Fibroblast of skin of back (primary cell): ENCODE results near the gene SEC23A. TPM values are rescaled to one million over a fixed set of nuclear protein-coding genes. Genes with fewer than 3 reads are reported as not detected.
A peak's percentile ranks its signal among the peaks of the same experiment; 100 is the strongest.
"Not testable (repeated sequence)": the region's sequence is repeated elsewhere in the genome, so short reads cannot be mapped to it uniquely, and the experiment has no call there.

Experiments
- DNase-seq: peaks from one replicate; pipeline ENCODE4 v3.0.0-alpha.2; 2013
- polyA plus RNA-seq, 2 experiments: library from polyadenylated mRNA; unstranded; fragments of 120-200 nt; gene quantifications; one replicate each; pipeline ENCODE4 v1.2.1, GENCODE V29; 2013; ENCODE audit not compliant: insufficient read length in 2 of 2

Gene SEC23A
- polyA plus RNA-seq (2013, experiment 1 of 2; ENCODE audit: insufficient read length), result 160 TPM
- 219 TPM for polyA plus RNA-seq (2013, experiment 2 of 2; ENCODE audit: insufficient read length)

GRCh38 chr14:39102969-39103957 lies at the start of gene SEC23A:
Gene SEC23A, minus strand, starts transcription at chr14:39103235. Its CDS starts 7,117 bp downstream, at chr14:39096118.
- peak; percentile 90 for DNase-seq

GRCh38 chr14:39145266-39145966 lies 42.4 kb upstream of the SEC23A start:
- DNase-seq, result no peak

- not testable (repeated sequence) for DNase-seq
These were observed 40.2 kb upstream of the SEC23A start for GRCh38 chr14:39143226-39143625.

- not testable (repeated sequence) for DNase-seq
These were observed 38.6 kb upstream of the SEC23A start for GRCh38 chr14:39141623-39142022.

- no peak for DNase-seq
These were observed 37.1 kb upstream of the SEC23A start for GRCh38 chr14:39140170-39140569.

DNA sequence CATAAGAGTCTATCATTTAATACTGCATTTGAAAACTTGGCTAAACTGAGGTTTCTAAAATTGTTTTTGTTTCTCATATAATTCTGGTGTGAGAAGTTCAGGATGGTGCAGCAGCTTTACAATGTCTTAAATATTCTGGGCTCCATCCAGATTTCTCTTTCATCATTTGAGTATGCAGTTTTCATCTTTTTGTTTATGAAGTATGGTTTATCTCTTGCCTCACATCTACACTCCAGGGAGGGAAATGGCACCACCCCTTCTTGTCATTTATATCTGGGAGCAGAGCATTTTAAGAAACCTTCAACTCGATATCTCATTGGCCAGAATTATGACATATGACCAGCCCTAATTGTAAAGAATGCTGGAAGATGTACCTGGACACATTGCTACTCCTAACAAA lies 35.4 kb upstream of the SEC23A start:
- DNase-seq, result no peak

GRCh38 chr14:39137835-39138234 lies 34.8 kb upstream of the SEC23A start:
- DNase-seq, result not testable (repeated sequence)

DNA sequence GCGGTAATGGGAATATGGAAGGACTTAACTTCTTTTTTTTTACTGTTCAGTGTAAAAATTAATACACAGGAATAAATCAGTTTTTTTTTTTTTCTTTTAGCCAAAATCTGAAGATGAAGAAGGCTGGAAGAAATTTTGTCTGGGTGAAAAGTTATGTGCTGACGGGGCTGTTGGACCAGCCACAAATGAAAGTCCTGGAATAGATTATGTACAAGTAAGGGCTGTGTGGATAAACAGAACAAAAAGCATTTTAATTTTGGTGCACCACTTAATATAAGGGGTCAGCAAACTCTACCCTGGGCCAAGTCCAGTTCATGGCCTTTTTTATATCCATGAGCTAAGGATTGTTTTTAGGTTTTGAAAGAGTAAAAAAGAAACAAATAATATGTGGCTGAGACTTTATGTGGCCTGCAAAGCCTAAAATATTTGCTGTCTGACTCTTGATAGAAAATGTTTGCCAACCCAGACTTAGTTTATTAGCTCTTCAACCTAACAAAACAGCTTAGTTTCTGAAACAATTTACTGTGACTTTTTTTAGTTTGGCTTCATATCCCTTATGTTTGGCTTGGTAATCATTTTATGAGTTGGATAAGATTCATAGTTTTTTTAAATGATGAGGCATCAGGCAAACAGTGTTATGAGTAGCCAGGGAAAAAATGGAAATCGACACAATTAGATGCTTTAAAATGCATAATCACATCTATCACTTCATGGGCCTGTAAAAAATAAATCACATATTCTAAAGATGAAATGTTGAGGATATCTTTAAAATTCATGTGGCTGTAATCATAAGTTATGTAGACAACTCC lies 19.5 kb upstream of the SEC23A start:
- no peak for DNase-seq

DNA sequence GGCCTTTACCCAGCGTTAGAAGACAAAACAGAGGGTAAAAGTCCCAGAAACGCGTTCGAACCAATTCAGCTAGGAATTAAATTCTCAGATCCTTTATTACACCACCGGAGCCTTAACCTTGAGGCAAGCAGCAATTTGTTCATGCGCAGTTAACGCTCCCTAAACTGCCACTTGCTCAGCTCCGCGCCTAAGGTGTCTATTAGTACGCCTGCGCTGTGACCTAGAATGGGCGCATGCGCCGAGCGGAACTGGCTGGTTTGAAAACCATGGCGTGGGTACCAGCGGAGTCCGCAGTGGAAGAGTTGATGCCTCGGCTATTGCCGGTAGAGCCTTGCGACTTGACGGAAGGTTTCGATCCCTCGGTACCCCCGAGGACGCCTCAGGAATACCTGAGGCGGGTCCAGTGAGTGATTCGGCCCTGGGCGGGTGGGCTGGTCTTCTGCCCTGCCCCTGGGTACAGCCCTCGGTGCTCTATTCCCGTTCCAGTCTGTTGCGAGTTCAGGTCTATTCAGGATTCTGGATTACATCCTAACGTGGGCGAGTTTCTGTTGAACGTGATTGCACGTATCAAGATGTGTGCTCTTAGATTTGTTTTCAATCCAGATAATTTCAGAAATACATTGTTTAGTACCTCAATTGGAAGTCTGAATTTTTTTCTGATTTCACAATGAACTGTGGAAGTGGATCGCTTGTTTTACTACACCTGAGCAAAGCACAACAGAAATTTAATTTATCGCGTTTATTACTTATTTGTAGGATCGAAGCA lies 11.2 kb upstream of the SEC23A start, which contains the start of gene GEMIN2:
TSS of gene GEMIN2 (plus strand) at position 251 of the 766 bp plus-strand sequence. CDS start at position 267, 16 bp downstream.
- peak; percentile 93 for DNase-seq

DNA sequence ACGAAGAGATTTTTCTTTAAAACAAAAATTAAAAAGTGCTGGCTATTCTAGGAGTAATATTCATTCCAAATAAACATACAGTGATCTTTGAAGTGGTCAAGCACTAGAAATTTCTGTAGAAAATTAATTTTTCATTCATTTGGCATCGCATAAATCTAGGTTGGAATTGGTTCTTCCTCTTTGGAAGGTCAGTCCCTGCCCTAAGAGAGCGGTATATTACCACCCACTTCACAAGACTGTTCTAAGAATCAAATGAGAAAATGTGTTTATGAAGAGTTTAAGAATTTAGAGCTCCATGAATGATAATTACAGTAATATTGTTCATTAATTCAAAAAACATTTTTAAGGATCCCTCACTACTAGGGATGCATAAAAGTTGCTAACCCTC lies 10.6 kb upstream of the SEC23A start:
- no peak for DNase-seq

DNA sequence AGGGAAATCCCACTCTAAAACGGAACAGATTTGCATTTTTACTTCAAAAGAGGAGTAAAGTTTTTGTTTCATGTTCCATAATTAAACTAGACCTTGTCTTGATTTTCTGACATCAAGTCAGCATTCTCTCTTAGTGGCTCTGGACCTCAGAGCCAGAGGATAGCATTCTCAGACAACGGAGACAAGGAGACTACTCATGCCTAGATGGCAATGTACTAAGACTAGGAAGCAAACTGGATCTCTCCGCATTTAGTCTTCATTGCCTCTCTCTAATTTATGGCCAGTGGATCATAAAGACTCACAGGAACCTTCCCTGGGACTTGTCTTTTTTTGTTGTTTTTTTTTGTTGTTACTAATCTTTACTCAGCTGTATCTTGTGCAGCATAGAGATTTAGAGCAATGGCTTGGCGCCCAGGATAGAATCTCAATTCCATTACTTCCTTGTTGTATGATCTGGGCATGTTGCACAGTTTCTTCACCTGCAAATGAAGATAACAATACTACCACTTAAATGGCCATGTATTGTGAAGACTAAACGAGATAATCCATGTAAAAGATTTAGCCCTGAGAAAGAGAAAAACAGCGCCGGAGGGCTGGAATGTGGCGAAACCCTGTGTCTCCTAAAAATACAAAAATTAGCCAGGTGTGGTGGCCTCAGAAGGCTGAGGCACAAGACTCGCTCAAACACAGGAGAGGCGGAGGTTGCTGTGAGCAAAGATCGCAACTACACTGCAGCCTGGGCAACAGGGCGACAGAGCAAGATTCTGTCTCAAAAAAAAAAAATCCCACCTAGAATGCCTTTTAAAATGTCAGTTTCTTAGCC lies 7.1 kb upstream of the SEC23A start:
- no peak for DNase-seq

DNA sequence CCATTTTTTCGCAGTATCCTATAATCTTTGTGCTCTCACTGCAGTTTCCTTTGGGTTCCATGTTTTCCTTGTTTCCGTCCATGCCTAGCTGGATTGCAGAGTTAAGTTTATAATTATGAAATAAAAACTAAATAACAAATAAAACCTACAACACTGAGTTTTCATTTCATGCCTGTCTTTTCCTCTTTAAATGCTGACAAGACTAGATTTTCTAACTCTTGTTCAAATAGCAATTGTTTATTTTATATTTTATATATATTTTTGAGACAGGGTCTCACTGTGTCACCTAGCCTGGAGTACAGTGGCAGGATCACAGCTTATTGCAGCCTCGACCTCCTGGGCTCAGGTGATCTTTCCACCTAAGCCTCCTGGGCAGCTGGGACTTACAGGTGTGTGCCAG lies 5.8 kb upstream of the SEC23A start:
- DNase-seq, result no peak

DNA sequence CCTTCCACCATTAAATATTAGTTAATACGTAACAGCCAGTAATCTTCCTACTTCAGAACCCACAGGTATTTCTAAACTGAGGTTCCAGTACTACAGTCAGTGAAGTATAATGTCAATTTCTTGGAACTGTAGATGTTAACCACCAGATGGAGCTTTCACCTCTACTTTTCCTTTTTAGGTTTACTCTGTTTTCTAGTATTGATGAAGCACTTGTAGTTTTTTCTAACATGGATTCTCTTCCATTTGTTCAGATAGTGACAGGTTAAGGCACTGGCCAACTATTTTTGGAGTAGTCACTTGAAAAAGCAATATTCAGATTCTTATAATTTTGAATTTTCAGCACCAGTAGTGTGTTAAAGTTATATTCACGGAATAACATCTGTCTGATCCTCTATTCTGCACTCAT lies 4.6 kb upstream of the SEC23A start:
- DNase-seq, result peak; percentile 43

DNA sequence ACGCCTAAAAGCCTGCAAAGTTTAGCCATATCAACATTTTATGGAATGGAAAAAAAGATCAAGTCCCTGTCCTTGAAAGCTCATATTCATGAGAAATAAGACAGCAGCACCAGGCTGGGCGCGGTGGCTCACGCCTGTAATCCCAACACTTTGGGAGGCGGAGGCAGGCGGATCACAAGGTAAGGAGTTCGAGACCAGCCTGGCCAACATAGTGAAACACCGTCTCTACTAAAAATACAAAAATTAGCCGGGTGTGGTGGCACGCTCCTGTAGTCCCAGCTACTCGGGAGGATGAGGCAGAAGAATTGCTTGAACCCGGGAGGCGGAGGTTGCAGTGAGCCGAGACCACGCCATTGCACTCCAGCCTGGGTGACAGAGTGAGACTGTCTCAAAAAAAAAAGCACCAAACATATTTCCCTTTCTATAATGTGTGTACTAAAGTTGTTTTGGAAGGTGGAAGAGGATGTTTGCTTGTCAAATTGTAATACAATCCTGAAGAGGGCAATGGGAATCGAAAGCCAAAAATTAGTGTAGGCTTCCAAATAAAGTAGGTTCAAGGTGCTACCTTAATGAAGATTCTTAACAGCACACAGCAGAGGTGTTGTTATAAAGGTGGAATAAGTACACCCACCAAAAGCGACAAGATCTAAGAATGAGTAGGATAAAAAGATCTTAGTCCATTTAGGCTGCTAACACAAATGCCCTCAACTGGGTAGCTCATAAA lies 1.2 kb upstream of the SEC23A start:
- DNase-seq, result not testable (repeated sequence)

GRCh38 chr14:39102265-39102968 lies 618 bp downstream of the SEC23A start:
- peak; percentile 58 for DNase-seq

GRCh38 chr14:39099748-39100147 lies 3.3 kb downstream of the SEC23A start:
- no peak for DNase-seq

DNA sequence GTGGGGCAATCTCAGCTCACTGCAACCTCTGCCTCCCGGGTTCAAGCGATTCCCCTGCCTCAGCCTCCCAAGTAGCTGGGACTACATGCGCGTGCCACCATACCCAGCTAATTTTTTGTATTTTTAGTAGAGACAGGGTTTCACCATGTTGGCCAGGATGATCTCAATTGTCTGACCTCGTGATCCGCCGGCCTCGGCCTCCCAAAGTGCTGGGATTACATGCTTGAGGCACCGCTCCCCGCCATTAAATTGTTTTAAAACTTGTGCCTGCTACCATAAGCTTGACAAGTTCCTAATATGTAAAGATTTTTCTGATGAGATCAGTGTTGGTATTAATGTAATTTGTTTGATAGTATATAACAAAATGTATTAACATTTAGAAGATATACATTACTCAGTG lies 3.8 kb downstream of the SEC23A start:
- not testable (repeated sequence) for DNase-seq

DNA sequence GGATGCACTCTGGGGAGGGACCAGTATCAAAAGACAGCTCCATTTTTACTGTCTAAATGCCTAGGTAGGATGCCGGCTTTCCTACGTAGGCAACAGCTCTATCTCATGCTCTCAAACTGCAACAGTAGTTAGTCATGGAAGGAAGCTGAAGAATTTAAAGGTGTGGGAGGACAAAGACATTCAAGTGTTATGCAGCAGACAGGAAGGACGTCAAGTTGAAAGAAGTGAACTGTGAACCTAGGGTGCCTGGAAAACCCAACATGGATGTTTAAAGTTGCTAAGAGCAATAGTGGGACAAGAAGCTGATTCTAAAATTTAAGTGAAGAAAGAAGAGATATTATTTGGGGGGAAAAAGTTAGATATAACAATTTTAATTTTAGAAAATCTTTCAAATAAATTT lies 5.9 kb downstream of the SEC23A start:
- no peak for DNase-seq

DNA sequence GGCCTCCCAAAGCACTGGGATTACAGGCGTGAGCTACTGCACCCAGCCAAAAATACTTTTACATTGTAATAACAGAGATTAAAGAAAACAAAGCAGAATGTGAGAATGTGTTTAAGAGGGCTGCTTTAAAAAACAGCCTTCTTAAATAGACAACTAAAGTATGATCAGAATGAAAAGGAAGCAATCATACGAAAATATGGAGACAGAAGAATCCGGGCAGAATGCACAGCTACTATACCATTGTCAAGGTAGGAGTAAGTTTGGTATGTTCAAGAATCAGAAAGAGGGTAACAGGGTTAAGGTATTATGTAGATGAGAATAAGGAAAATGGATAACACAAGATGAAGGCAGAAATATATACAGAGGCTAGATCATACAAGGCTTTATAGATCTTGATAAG lies 8.5 kb downstream of the SEC23A start:
- DNase-seq, result no peak
